C4-2B (cell line): ENCODE data around the gene STAC3.

Source experiments
- CTCF ChIP-seq: fragments of 450-650 bp; conservative IDR thresholded peaks from 2 replicates; pipeline ENCODE4 v1.5.1; 2017; ENCODE audit warnings: mild to moderate bottlenecking
- ZFX ChIP-seq: fragments of 450-650 bp; IDR thresholded peaks from 2 replicates; pipeline ENCODE4 v1.6.1; 2017

- no peak for TF ChIP-seq CTCF
- TF ChIP-seq ZFX = no peak
Observed at GRCh38 chr12:57263096-57263495, 12.1 kb upstream of the STAC3 start.
